Kidney (tissue), 14 donors: ENCODE data around the gene C1GALT1. TPM values are rescaled to one million over a fixed set of nuclear protein-coding genes. Genes with fewer than 3 reads are reported as not detected.

Source experiments
- DNase-seq, 5 donors: peaks; one replicate each; pipeline ENCODE4 v3.0.0-alpha.2; 2013 to 2020
- FAIRE-seq: peaks from 2 replicates; lab custom pipeline; 2012; peaks lifted over from hg19 to GRCh38; lab: Jason Lieb, UNC
- H3K27ac ChIP-seq, 2 donors: one replicate each; pipeline ENCODE4 v1.7.0; 2013; ENCODE audit warnings: low read depth in 2 of 2, low read length in 2 of 2, inconsistent platforms in 1 of 2
- H3K27me3 ChIP-seq: one replicate; pipeline ENCODE4 v1.7.1; 2013; ENCODE audit warnings: low read length, inconsistent platforms; ENCODE audit not compliant: control insufficient read depth, insufficient read depth
- H3K36me3 ChIP-seq, 3 donors: one replicate each; pipeline versions ENCODE4 v1.7.0 to v1.7.1; 2013; ENCODE audit warnings: low read length in 3 of 3, control low read depth in 1 of 3, inconsistent platforms in 1 of 3; ENCODE audit not compliant: insufficient read depth in 3 of 3, control insufficient read depth in 2 of 3
- H3K4me1 ChIP-seq, 3 donors: one replicate each; pipeline versions ENCODE4 v1.7.0 to v1.7.1; 2013; ENCODE audit warnings: low read length in 3 of 3, inconsistent platforms in 1 of 3, low read depth in 1 of 3; ENCODE audit not compliant: control insufficient read depth in 2 of 3, insufficient read depth in 2 of 3
- H3K4me3 ChIP-seq, 3 donors: one replicate each; pipeline versions ENCODE4 v1.7.0 to v1.8.1; 2013; ENCODE audit warnings: low read length in 3 of 3, control low read depth in 1 of 3, inconsistent platforms in 1 of 3
- H3K9ac ChIP-seq, 3 donors: one replicate each; pipeline versions ENCODE4 v1.7.0 to v1.7.1; 2013; ENCODE audit warnings: low read length in 3 of 3, control low read depth in 1 of 3, inconsistent platforms in 1 of 3
- H3K9me3 ChIP-seq, 3 donors: one replicate each; pipeline versions ENCODE4 v1.7.0 to v1.7.1; 2013; ENCODE audit warnings: low read length in 3 of 3, control low read depth in 1 of 3, inconsistent platforms in 1 of 3; ENCODE audit not compliant: control insufficient read depth in 2 of 3, insufficient read depth in 1 of 3
- CTCF ChIP-seq: IDR thresholded peaks from 3 replicates; pipeline ENCODE4 v1.5.1; 2012; ENCODE audit warnings: mild to moderate bottlenecking, moderate library complexity, borderline replicate concordance; ENCODE audit not compliant: insufficient read depth; ENCODE audit errors: extremely low read depth
- intact Hi-C: fragments of 100-400 bp; cut with DNase I; formaldehyde crosslinking; loops from one replicate; pipeline ENCODE4 v1.11.1; 2022
- polyA plus RNA-seq: library from polyadenylated mRNA; stranded (reverse); fragments of 350-450 nt; fragmentation: Illumina TruSeq; extraction: RNeasy Lipid Tissue Mini Kit (QIAGEN cat#74804); gene quantifications from one replicate; pipeline ENCODE4 v1.2.3, GENCODE V29; 2014; ENCODE audit warnings: low read depth, low replicate concordance; ENCODE audit not compliant: insufficient read depth
- total RNA-seq: library from RNA; stranded (reverse); fragmentation: NEBNext Ultra II Directional; extraction: Animal tissue kit (Norgen Biotek cat#: 25700); gene quantifications from one replicate; pipeline ENCODE4 v1.2.1, GENCODE V29; 2021
- donor health status: control.
- donor health status: control.
- donor health status: control.
- donor health status: control.
- donor health status: control.
- donor health status: DM: yes; HTN: yes; CAD: no.
- donor health status: Normal renal cell carcinoma (clear cell type).

Gene C1GALT1
- total and polyA plus RNA-seq, 2 donors from 2014 or later = 16.0 to 43.0 TPM

DNA sequence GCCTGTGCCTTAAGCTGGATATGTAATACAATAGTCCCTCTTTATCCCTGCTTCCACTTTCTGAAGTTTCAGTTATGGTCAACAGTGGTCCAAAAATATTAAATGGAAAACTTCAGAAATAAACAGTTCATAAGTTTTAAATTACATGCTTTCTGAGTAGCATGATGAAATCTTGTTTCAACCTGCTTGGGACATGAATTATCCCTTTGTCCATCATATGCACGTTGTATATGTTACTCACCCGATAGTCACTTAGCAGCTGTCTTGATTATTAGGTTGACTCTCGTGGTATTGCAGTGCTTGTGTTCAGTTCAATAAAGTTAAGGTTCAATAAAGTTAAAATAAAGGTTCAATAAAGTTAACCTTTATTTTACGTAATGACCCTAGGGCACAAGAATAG, 25.5 kb downstream of the C1GALT1 start:
- Histone ChIP-seq H3K9ac (no peak overlapping the region), H3K9me3 (no peaks in the 10 kb centered on the region), H3K27ac (no peak overlapping the region), H3K27me3 (no peaks in the 10 kb centered on the region), H3K4me3 (no peak overlapping the region), H3K36me3 (no peaks in the 10 kb centered on the region), H3K4me1 (peaks cover 0 to 5% (median 0%) of the 10 kb centered on the region in 3 donors)
- no peak for TF ChIP-seq CTCF
- no peak for FAIRE-seq
- no peak for DNase-seq
- intact Hi-C loops = no loop called here

DNA sequence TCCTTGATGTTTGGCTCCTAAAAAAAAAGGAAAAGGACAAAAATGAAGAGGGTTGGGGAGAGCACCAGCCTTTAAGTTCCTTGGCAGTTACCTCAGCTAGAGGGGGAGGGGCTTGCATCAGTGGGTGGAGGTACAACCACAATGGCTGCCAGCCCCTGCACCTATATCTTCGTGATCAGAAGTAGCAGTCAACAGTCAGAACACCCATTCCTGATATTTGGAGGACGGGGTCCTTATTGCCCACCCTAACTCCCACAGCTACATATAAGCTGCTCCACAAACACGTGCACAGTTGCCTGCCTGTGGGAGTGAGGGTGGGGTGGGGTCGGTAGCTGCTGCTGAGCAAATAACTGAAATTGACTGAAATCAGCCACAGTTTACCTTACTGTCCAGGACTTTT, 26.2 kb downstream of the C1GALT1 start:
- no peak overlapping the region for H3K9ac ChIP-seq
- peaks cover 0 to 5% (median 0%) of the 10 kb centered on the region in 3 donors for H3K4me1 ChIP-seq
- DNase-seq (no peak), FAIRE-seq (no peak)
- no peaks in the 10 kb centered on the region for H3K36me3 ChIP-seq
- TF ChIP-seq CTCF = no peak
- no peak overlapping the region for H3K4me3 ChIP-seq
- intact Hi-C loops = no loop called here
- H3K27ac ChIP-seq = no peak overlapping the region
- no peaks in the 10 kb centered on the region for H3K27me3 ChIP-seq
- H3K9me3 ChIP-seq = no peaks in the 10 kb centered on the region

DNA sequence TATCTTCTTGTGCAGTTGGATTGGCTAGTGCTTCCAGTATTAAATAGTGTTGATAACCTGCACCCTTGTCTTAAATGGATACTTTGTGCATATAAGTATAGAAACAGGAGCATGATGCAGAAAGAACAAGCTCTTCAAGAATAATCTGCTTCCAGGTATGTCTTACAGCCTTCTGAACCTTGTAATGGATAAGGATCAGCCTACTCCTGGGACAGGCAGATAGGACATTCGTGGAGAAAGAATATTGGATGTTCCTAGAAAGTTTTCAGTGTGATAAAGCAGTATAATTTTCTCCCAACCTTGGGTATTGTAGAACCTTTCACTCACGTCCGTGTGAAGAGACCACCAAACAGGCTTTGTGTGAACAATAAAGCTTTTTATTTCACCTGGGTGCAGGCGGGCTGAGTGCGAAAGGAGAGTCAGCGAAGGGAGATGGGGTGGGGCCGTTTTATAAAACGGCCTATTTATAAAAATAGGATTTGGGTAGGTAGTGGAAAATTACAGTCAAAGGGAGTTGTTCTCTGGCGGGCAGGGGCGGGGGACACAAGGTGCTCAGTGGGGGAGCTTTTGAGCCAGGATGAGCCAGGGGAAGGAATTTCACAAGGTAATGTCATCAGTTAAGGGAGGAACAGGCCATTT, 27.2 kb downstream of the C1GALT1 start:
- H3K4me3 ChIP-seq = no peak overlapping the region
- no peak for DNase-seq
- H3K9me3 ChIP-seq = no peaks in the 10 kb centered on the region
- TF ChIP-seq CTCF = no peak
- peaks cover 0 to 5% (median 0%) of the 10 kb centered on the region in 3 donors for H3K4me1 ChIP-seq
- peaks cover 0 to 1% (median 0%) of the 10 kb centered on the region in 3 donors for H3K36me3 ChIP-seq
- no peaks in the 10 kb centered on the region for H3K27me3 ChIP-seq
- H3K9ac ChIP-seq = no peak overlapping the region
- no peak overlapping the region for H3K27ac ChIP-seq
- no peak for FAIRE-seq
- intact Hi-C loops = no loop called here
